A549 (cell line): ENCODE results near the gene PDZD7.

Experiments used
- RCOR1 ChIP-seq: fragments of 150-350 bp; IDR thresholded peaks from 2 replicates; pipeline ENCODE4 v1.6.1; 2014; ENCODE audit warnings: antibody characterized with exemption, low read length, low read depth
- TF ChIP-seq, protein P1 (sequence below): fragments of 200-600 bp; sonication (generic); IDR thresholded peaks from 2 replicates; pipeline ENCODE4 v1.6.1; 2016; ENCODE audit warnings: antibody characterized with exemption, mild to moderate bottlenecking, moderate library complexity

DNA sequence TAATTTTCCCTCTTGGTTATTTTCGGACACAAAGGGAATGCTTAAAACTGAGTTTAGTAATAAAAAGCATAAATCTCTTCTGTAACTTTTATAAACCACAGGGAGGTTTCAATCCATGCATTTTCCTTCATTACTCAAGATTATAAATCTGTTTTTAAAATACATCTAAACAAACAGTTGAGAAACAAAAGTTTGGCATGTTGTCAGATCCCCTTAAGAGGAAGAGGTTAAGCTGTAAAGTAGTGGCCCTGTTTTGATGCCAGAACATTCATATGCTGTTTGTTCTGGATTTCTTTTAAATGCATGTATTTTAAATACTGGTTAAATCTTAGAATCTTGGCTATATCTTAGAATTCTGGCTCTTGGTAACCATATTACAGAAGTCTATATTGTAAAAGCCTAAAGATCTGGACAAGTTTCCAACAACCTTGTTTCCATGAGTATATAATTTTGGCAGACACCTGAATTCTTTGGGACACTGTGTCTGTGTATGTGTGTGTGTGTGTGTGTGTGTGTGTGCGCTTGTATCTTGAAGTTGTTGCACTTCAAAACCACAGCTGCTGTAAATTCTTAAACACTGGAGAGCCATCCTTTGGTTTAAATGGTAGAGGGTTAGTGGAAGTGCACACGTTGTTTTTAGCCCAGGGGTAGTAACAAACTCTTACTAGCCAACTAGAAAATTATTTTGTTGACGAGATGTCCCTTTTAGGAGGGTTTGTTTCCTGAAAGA, 68.4 kb downstream of the PDZD7 start:
- TF ChIP-seq, protein P1, sequence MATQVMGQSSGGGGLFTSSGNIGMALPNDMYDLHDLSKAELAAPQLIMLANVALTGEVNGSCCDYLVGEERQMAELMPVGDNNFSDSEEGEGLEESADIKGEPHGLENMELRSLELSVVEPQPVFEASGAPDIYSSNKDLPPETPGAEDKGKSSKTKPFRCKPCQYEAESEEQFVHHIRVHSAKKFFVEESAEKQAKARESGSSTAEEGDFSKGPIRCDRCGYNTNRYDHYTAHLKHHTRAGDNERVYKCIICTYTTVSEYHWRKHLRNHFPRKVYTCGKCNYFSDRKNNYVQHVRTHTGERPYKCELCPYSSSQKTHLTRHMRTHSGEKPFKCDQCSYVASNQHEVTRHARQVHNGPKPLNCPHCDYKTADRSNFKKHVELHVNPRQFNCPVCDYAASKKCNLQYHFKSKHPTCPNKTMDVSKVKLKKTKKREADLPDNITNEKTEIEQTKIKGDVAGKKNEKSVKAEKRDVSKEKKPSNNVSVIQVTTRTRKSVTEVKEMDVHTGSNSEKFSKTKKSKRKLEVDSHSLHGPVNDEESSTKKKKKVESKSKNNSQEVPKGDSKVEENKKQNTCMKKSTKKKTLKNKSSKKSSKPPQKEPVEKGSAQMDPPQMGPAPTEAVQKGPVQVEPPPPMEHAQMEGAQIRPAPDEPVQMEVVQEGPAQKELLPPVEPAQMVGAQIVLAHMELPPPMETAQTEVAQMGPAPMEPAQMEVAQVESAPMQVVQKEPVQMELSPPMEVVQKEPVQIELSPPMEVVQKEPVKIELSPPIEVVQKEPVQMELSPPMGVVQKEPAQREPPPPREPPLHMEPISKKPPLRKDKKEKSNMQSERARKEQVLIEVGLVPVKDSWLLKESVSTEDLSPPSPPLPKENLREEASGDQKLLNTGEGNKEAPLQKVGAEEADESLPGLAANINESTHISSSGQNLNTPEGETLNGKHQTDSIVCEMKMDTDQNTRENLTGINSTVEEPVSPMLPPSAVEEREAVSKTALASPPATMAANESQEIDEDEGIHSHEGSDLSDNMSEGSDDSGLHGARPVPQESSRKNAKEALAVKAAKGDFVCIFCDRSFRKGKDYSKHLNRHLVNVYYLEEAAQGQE = no peak
- no peak for TF ChIP-seq RCOR1
